Fibroblast of the aortic adventitia (primary cell): ENCODE results near the gene MYO18B. TPM values are rescaled to one million over a fixed set of nuclear protein-coding genes. Genes with fewer than 3 reads are reported as not detected.

ENCODE experiments used
- DNase-seq: peaks from one replicate; pipeline ENCODE4 v3.0.0-alpha.2; 2010; ENCODE audit warnings: low read depth
- H3K4me3 ChIP-seq: 2 replicates; pipeline ENCODE4 v1.5.1; 2011; ENCODE audit warnings: low read depth, mild to moderate bottlenecking, control low read depth, low read length, moderate library complexity
- CTCF ChIP-seq: IDR thresholded peaks from 2 replicates; pipeline ENCODE4 v1.5.1; 2011; ENCODE audit warnings: mild to moderate bottlenecking, low read length, control low read depth, inconsistent platforms; ENCODE audit not compliant: insufficient read depth
- total RNA-seq: library from RNA; depleted of rRNA; stranded (reverse); fragments of >200 nt; gene quantifications from 2 replicates; pipeline ENCODE4 v1.2.3, GENCODE V29; 2012; ENCODE audit warnings: low replicate concordance

Gene MYO18B
- total RNA-seq, 1 donor, result not detected

- DNase-seq, result no peak
- no peak for TF ChIP-seq CTCF
- no peak overlapping the region for H3K4me3 ChIP-seq
Observed at GRCh38 chr22:25881210-25881755, 139.3 kb downstream of the MYO18B start.

GRCh38 chr22:25882360-25882759 is 140.4 kb downstream of the MYO18B start:
- DNase-seq, result no peak
- no peak overlapping the region for H3K4me3 ChIP-seq
- no peak for TF ChIP-seq CTCF

GRCh38 chr22:25883482-25884033 is 141.6 kb downstream of the MYO18B start:
- TF ChIP-seq CTCF, result no peak
- H3K4me3 ChIP-seq, result no peak overlapping the region
- DNase-seq, result no peak

- DNase-seq, result no peak
- no peak overlapping the region for H3K4me3 ChIP-seq
- no peak for TF ChIP-seq CTCF
Observed at GRCh38 chr22:25884121-25884520, 142.1 kb downstream of the MYO18B start.

- no peak overlapping the region for H3K4me3 ChIP-seq
- DNase-seq, result no peak
- TF ChIP-seq CTCF, result no peak
Observed at GRCh38 chr22:25888399-25889054, 146.5 kb downstream of the MYO18B start.

GRCh38 chr22:25890651-25891050 is 148.7 kb downstream of the MYO18B start:
- TF ChIP-seq CTCF, result no peak
- no peak overlapping the region for H3K4me3 ChIP-seq
- no peak for DNase-seq
